GM19239 (cell line): ENCODE measurements around the gene SNAP23.

Experiments
- DNase-seq: peaks from one replicate; pipeline ENCODE4 v3.0.0; 2011; ENCODE audit warnings: low spot score; ENCODE audit not compliant: insufficient read length
- FAIRE-seq: peaks from 2 replicates; lab custom pipeline; 2011; peaks lifted over from hg19 to GRCh38; lab: Jason Lieb, UNC

The SNAP23 gene

DNA sequence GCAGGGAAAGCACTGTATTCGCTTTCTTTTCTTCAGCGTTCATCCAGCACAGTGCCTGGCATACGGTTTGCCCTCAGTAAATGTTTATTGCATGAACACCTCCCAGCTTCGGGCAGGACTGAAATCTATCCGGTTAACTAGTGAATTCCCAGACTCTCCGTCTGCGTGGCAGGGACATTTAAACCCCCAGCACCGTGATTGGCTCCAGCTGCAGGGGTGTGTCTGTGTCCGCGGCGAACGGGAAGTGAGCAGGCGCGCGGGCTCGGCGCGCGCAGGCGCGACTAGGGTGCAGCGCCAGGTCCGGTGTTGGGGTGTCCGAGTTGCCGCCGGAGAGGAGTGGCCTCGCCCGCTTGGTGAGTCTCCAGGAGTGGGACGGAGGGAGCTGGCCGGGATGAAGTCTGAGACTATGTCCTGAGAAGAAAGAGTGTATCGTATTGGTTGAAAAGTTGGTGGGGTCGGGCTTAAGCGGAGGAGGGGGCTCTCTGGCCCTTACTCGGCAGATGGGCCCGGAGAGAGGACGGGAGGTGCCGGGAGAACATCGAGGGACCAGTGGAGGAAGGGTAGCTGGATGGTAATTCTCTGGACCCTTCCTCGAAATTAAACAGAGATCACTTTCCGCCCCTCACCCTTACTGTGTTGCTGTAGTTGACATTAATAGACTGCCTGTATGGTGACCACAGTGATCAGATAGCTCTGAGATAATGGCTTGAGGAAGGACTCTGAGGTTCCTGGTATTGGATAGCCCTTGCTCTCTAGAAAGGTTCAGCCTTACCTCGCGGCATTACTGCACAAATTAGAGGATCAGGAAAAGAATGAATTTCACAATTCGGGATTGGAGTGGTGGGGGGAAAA, at the start of gene SNAP23:
Gene SNAP23, plus strand, starts transcription at position 274 of the 852 bp plus-strand sequence. CDS start 16,213 bp downstream, outside the sequence.
- FAIRE-seq (peak; percentile 77), DNase-seq (peak; percentile 80)

DNA sequence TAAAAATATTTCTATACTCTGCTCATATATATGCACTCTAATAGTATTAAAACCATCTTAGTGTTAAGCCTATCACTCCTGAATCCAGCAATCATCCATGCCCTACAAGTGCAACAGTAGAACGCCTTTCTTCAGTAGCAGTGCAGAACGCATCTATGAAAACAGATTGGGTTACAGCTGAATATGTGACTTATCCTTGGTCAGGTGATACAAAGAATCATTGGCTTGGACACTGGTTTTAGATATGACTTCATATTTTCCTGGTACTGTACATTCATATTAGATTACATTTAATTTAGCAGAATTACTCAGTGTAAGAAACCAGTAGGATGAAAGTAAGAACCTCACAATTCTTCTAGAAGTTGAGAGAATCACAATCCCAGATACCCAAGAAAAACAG, 47.8 kb upstream of the SNAP23 start:
- FAIRE-seq (no peak), DNase-seq (no peak)

DNA sequence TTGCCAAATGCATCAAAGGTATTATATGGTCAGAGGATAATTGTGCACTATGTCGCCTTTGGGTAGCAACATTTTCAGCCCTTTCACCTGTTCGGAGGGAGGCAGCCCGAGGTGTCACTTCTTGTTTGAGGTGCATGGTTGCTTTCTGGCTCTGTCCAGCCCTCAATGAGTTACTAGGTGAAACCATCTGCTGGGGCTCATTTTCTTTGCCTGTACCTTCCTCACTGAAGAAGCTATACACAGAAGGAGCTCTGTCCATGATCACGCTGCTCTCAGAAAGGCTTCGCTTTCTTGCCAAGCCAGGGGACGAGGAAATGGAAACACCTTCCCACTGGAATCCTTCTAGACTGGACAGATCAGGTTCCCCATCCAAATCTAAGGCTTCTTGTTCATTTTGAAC, 47.2 kb upstream of the SNAP23 start:
- FAIRE-seq (no peak), DNase-seq (no peak)

DNA sequence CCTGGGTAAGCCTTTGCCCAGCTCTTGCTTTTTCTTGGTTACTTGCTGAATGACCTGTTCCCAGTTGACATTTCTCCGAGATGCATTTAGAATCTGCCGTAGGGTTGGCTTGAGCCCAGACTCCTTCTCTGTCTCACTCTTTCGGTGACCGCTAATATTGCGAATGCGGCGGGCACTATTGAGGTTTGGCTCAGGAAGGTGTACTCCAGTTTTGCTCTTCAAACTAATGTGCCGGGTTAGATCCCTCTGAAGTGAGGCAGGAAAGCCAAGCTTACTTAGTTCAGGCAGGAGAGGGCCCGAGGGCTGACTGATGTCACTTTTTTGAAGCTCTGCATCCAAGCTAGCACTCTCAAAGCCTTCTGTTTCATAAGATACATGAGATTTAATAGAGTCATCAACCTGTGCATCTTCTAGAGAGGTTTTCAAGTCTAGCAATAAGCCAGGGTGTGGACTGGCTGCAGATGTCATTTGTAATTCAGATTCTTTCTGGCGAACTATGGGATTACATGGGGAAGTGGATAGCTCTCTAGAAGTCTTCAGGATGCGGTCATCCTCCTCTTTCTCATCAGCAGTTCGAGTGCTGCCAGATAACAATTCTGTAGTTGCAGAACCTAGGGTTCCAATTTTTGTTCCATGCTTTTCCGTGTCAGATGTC, 45.5 kb upstream of the SNAP23 start:
- DNase-seq (no peak), FAIRE-seq (no peak)

DNA sequence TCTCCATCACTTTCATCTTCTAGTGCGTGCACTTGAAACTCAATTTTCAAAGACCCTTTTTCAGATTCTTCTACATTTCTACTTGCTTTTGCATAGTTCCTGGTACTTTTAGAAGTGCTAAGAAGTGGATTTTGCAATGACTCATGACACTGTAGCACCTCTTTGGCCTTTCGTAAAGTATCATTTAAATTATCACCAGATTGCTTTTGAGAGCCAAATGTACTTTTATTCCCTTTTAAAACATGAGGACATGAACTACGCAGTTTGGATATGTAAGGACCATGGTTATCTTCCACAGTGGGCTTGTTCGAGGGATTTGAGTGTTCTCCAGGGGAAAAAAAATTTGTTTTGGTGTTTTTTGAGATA, 45.0 kb upstream of the SNAP23 start:
- DNase-seq = no peak
- FAIRE-seq = no peak

DNA sequence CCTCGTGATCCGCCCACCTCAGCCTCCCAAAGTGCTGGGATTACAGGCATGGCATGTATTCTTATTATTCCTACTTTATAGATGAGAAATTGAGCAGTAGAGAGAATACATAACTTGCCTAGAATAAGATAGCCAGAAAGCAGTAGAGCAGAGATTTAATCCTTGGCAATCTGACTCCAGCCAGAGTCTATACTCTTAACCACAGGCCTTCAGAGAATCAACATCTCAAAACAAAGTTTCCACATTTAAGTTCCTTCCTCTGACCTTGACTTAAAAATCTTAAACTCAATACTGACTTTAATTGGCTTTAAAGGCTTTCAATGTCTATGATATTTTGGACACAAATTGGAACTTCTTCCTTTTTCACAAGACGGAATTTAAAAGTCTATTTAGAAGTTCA, 41.6 kb upstream of the SNAP23 start:
- DNase-seq (no peak), FAIRE-seq (no peak)

DNA sequence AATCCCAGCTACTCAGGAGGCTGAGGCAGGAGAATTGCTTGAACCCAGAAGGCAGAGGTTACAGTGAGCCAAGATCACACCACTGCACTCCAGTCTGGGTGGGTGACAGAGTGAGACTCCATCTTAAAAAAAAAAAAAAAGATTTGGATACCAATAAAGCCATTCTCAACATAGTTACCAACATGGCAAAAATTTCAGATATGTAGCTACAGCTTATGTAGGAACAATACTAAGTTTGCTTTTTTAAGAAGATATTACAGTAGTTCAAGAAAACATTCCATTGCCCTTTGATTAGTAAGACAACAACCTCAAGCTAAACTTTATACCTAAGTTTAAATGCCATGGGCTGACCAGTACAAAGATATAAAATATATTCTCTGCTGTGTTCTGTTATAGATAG, 38.9 kb upstream of the SNAP23 start:
- FAIRE-seq (no peak), DNase-seq (no peak)

DNA sequence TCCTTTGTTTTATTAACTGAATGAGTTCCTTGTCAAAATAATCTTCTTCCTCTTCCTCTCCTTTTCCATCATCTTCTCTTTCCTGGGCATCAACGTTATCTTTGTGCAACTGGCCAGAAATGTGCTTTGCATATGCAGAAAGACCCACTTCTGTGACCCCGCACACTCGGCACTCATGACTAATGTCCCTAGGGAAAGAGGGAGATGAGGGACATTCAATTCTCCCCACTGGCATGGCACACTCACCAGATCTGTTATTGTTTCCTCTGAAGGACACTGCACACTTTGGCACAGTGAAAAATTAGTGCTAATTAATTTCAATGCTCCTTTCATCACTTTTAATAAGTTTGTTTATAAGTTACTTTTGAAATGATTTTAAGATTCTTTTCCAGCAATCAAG, 38.5 kb upstream of the SNAP23 start:
- DNase-seq (no peak), FAIRE-seq (no peak)

DNA sequence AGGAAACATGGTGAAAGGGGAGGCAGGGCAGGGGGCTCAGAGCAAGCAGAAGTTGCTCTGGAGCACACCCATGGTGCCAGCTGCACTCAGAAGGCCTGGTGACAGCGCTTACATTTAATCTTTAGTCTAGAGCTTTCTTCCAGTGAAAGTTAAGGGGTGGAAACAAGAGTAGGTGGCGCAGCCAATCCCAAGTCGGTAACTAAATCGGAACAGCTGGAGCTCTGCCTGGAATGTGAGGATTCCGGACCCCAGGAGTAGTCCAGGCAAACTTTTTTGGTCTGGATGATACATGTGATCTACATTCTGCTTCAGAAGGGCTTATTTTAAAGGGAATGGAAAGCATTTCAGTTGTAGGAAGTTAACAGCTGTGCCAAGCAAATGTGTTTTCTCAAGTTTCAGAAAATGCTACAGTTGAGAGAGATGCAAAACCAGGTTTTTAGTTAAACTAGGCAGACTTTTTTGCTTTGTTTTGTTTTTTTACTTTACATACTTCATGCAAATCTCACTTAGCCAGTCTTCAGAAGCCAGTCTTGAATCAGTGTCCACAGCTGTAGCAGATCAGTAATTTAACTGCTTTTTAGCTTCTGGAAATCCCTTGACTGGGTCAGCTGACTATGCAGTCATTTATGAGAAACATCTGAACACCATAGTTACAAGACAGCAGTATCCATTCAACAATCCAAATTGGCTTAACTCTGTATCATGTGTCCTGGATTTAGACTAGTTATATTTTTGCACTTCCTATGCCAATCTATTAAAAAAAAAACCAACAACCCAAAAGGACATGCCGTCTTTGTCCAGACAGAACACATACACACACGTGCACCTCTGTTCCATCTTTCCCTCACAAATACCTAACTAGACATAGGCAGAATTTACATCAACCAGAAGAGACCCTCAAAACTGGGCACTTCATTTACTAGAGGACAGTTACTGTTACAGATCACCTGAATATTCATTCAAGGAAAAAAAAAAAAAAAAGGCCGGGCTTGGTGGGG, 37.7 kb upstream of the SNAP23 start:
- FAIRE-seq (peak; percentile 67), DNase-seq (peak; percentile 27)

DNA sequence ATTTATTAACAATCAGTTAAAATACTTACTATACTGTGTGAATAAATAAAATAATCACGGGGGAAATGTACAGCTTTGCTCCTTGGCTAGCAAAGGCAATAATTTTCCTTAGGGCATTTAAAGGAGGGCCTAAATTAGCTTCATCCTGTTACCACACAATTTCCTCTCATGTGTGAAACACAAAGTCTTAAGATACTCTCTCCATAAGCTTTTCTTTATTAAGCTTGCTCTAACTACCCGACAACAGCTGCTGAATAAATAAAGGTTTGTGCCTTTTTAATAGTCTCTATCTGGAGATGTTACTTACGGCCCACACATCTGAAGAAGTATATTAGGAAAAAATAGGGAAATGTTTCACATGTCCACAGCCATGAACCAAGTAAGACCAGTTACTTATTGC, 34.2 kb upstream of the SNAP23 start:
- DNase-seq (no peak), FAIRE-seq (no peak)

DNA sequence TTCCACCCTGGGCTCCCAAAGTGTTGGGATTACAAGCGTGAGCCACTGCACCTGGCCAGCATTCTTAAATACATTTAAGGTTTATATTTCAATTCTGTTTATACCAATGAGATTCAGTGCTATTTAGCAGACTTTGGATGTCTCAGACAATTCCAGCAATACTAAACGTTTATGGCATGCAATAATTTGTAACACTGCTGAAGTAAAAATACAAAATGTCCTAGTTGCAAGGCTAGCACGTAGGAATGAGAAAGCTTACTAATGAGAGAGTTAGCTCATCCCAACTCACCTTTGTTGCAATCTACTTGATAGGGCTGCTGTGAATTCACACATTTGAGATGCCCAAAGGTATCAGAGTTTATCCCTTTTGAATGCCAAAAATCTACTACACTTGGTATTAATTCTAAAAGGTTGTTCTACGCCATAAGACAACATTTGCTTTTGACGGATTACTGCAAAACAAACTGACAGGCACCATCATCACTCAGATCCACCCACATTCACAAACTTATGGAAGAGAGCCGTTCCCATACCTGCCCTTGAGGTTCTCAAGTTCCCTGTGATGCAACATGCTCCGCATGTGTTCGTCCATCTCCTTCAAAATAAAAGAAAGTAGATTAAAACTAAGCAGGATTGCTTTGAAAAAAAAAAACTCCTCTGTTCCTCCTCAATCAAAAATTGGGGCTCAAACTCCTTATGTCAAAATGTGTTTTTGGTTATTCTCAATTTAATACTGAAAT, 29.7 kb upstream of the SNAP23 start:
- no peak for FAIRE-seq
- no peak for DNase-seq

DNA sequence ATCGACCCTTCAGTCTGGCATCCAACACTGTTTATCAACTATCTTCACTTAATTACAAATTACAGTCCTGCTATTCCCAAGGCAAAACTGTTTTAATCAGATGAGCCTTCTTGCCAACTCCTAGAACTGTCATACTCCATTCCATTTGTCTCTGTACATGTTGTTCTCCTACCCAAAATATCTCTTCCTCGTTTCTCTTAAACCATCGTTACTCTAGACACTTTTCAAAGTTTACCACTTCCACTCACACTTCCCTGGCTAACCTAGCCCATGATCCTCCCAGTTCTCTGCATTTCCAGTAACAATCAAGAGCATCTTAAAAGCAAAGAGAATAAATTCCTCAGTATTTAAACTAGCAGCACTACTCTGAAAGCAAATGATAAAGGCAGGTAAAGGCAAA, 24.4 kb upstream of the SNAP23 start:
- no peak for DNase-seq
- peak; percentile 54 for FAIRE-seq

DNA sequence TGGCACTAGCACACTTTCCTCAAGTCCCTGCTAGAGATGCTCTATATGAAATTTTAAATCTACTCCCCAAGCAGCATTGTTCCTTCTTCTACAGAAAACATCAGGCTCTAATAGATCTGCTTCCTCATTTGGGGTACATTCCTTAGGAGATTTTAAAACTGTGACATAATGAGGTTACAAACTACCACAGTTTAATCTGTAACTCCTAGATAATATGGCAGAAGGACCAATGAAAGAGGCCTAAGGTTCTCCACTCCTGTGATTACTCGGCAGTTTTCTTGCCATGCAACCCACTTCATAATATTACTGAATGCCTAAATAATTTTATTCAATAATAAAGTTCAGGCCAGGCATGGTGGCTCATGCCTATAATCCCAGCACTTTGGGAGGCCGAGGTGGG, 20.6 kb upstream of the SNAP23 start:
- FAIRE-seq (no peak), DNase-seq (no peak)

DNA sequence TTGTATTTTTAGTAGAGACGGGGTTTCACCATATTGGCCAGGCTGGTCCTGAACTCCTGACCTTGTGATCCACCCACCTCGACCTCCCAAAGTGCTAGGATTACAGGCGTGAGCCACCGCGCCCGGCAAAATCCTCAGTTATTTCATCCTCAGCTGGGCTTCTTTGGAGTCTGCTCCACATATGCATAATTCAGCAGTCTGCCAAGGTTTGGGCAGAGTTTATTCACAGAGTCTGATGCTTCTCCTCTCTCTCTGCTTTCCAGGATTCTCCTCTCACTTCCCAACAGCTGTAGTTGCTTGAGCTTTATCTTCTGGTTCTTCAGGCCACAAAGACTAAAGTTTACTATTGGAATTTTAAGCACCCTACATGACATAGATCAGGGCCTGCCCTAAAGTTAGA, 12.7 kb upstream of the SNAP23 start:
- FAIRE-seq (no peak), DNase-seq (no peak)

DNA sequence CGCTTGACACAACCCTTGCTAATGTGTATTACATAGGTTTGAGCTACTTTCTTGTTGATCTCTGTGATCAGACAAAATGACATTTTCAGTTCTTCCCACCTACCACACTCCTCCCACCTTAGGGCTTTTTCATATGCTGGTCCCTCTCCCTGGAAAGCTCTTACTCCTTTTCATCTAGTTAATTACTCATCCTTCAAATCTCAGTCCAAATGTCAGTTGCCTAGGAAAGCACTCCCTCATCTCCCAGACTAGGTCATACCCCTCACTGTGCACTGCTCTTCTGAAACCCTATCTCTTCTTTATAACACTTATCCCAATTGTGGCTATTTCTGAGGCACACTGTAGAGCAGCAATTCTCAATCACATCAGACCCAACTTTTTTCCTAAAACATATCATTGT, 11.8 kb upstream of the SNAP23 start:
- FAIRE-seq = no peak
- DNase-seq = no peak

DNA sequence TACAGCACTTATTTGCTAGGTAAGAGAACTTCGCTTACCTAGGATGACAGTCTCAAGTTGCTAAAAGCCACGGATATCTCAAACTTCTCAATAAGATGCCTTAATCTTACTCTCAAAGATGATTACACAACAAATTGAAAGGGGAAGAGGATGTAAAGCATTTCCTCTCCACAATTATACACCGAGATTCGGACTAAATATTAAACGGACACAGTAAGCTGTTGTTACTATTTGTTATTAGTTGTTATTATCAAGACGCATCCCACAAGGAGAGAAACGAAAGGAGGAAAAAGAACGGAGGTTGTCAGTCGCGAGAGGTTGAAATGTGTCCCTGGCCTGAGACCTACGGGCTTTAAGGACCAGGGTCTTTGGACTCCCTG, 5.2 kb upstream of the SNAP23 start:
- DNase-seq (no peak), FAIRE-seq (peak; percentile 90)

DNA sequence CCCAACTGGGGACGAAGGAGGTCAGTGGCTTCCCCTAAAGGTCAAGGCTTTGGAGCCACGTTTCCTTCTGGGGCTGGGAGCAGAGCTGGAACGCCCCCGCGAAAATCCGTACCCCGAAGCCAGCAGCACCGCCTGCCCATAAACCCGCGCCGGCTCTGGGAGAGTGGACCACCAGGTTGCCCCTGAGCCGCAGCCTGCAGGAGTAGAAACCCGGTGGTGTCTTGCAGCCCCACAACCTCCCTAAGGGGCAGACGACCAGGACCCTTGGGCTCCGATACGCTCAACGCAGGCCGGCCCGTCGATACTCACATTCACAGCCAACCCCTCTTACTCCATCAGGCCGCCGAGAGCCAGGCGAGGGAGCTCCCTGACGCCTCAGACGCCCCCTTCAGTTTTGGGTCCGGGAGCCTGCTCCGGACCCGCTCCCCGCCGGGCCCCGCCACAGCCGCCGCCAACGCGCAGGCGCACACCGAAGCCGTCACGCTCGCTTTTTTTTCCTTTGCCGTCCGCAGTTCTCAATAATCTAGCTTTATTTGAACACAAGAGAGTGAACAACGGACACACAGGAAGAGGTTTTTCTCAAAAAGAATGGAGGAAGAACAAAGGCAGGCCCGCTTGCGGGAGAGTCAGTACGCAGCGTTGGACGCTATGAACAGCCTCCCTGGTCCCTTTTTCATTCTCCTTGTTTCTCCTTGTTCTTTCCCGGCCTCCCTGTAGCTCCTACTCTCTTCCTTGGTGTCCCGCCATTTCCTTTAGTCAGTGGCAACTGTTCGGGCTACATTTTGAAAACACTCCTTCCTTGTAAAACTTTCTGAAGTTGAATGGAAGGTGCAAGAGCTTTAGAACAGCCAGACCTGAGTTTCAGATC, 4.5 kb upstream of the SNAP23 start, which contains the start of gene ZNF106:
Gene ZNF106, minus strand, starts transcription at position 471 of the 868 bp plus-strand sequence. CDS start 18,852 bp downstream, outside the sequence.
- peak; percentile 79 for DNase-seq
- FAIRE-seq = peak; percentile 94

DNA sequence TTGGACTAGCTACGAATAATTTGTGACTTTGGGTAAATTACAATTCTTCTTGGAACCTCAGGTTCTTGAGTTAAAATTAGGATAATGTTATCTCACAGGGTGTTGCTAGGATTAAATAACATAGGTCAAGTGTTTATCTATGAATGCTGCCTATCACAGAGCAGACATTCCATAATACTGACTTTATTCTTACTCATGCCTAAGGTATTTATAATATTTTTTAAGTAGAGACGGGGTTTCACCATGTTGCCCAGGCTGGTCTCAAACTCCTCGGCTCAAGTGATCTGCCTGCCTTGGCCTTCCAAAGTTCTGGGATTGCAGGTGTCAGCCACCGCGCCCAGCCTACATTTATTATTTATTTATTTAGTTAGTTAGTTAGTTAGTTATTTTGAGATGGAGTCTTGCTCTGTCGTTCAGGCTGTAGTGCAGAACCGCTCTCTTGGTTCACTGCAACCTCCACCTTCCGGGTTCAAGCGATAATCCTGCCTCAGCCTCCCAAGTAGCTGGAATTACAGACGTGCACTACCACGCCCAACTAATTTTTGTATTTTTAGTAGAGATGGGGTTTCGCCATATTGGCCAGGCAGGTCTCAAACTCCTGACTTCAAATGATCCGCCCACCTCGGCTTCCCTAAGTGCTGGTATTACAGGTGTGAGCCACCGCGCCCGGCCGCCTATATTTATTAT, 3.8 kb upstream of the SNAP23 start:
- DNase-seq (no peak), FAIRE-seq (no peak)
